GM18520 (cell line): ENCODE measurements around the gene SLC2A9.
"Not testable (repeated sequence)": the region's sequence is repeated elsewhere in the genome, so short reads cannot be mapped to it uniquely, and the experiment has no call there.

Source experiments
- ATAC-seq: cut with Tn5 transposase; IDR thresholded peaks from one replicate; pipeline ENCODE4 v1.9.1; 2021; ENCODE audit not compliant: unreplicated experiment

Gene SLC2A9

GRCh38 chr4:9933956-9934355 is 87.3 kb downstream of the SLC2A9 start:
- no peak for ATAC-seq

DNA sequence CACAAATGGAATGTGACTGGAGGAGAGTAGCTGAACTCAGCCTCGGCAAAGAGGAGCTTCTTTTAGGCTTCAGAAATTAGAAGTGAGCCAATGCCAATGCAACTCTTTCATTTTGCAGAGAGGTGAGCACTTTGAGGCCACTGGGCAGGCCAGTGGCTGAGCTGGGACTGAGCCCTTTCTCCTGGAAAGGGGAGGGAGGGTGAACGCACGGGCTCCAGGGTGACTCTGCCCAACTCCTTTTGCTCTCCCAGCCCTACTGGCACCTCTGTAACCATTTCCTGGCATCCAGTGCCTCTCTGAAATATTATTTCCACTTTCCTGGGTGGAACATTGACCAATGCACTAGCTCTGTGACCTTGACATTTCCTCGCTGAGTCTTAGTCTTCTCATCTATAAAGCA is 88.1 kb downstream of the SLC2A9 start:
- ATAC-seq: no peak

DNA sequence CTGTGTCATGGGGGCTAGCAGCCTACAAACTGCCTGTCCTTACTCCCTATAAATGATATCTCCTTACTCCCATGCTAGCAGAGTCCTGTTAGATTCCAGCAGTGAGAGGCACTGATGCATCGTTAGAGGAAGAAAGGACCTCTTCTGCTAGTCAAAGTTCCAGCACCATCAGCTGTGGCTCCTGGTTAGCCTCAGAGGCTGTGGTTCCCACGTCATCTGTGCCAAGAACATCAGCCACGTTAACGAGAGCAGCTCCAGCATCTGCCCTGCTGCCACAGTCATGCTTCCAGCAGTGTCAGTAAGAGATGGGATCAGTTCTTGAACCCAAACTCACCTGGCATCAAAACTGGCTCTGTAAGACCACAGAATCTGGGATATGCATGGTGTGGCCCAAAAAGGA is 88.5 kb downstream of the SLC2A9 start:
- no peak for ATAC-seq

DNA sequence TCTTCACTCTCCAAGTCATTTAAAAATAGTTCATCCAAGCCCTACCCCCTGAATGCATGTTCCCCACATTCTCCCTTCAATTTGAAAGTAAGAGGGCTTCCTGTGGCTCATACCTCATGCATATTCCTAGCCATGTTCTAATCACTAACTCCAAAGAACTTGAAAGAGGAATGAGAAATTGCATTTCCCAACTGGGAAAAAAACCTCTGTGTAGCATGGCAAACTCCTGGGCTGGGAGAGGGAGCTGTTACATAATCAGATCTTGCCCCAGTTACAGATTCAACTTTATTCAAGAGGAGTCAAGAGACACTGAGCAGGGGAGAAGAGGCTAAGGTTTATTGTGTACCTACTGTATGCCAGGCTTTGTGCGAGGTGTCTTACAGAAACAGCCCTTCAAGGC is 90.2 kb downstream of the SLC2A9 start:
- no peak for ATAC-seq

- no peak for ATAC-seq
These were observed 92.2 kb downstream of the SLC2A9 start for GRCh38 chr4:9929111-9929510.

DNA sequence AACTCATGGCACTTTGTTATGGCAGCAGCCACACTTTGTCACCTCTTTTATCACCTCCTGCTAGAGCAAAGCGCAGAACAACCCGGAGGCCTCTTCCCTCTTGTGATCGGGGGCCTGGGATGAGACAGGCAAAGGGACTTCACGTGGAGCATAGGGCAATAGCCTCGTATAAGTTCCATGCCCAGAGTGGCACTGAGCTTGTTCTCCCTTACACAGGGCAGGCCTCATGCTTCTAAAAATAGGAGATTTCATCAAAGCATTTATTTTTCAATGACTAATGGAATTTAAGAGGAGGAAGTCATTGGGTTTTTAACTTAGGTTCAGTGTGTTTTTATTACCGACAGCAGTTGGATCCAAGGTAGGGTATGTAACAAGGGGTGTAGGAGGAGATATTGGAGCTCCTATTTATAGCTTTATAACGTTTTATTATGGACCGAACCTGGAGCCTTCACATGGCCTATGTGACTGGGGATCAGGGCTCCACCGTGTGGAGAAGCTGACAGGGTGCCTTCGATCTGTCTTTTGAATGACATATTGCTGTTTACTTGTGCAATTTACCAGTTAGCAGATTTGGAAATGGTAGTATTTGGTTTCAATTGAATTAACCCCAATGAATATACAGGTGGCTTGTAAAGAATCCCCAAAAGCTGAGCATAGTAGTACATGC is 93.8 kb downstream of the SLC2A9 start:
- no peak for ATAC-seq

DNA sequence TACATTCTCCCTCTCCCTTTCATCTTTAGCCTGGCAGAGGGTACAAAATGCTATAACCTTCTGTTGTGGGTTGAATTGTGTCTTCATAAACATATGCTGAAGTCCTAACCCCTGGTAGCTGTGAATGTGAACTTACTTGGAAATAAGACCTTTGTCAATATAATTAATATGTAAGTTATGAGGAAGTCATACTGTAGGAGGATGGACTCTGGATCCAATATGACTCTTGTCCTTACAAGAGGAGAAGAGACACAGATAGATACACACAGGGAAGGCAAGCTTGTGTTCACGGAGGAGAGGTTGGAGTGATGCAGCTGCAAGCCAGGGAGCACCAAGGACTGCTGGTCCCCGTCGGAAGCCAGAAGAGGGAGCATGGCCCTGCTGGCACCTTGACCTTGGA is 94.7 kb downstream of the SLC2A9 start:
- ATAC-seq: no peak

DNA sequence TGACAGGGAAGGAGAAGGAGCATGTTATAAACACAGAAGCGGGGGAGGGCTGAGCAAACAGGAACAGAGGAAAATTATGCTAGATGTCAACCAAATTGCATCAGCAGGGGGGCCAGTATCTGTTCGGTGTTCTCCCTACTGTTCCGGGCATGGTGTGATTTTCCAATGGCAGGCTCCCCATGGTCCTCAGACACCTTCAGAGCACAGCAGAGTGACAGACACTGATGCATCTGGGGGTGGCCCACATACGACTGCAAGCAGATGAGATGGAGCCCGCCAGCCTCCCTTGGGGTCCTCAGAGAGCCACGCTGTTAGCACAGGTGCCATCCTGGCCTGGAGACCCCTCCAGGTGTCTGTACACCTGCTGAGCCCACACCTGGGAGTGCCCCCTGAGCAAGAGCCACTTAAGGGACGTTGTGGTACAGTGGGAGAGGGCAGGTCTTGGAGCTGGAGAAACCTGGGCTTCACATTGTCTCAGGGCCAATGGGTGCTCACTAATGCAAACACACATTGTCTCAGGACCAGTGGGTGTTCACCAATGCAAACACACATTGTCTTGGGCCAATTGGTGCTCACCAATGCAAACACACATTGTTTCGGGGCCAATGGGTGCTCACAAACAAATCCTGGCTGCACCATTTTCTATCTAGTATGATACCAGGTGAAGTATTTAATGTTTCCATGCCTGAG is 95.4 kb downstream of the SLC2A9 start:
- no peak for ATAC-seq

DNA sequence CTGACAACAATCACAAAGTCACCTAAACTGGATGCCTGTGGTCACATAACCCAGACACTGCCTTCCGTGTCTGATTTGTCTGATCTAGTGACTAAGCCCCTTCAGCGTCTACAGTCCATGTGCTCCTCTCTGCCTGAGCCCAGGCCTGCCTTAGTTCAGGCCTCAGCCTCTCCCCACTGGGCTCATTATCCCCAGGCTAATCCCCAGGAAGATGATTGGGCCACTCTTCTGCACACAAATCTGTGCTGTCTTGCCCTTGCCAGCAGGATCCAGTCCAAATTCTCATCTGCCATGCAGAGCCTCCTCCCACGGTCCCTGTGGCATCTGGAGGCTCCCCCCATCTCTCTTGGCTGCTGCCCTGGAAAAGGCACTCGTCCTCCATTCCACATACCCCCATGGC is 96.5 kb downstream of the SLC2A9 start:
- no peak for ATAC-seq

- ATAC-seq: no peak
These were observed 98.0 kb downstream of the SLC2A9 start for GRCh38 chr4:9923195-9923812.

GRCh38 chr4:9921326-9921725 is 100.0 kb downstream of the SLC2A9 start:
- ATAC-seq: no peak

GRCh38 chr4:9920029-9920428 is 101.3 kb downstream of the SLC2A9 start:
- no peak for ATAC-seq

- no peak for ATAC-seq
These were observed 102.2 kb downstream of the SLC2A9 start for GRCh38 chr4:9919047-9919446.

DNA sequence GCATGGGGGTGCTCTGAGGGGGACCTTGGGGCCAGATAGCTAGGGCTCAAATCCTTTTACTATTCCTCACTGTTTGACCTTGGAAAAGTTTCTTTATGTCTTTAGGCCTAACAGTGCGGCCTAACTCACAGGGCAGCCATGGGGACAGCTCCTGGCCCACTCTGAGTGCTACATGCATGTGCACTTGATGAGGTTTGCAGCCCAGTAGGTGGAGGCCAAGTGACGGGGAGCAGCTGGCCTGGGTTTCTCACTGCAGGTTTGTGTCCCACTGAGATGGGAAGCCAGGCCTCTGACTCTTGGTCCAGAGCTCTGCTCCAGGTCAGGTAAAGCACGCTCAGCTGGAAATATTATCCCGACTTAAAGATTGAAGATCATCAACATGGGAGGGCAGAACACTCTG is 102.8 kb downstream of the SLC2A9 start:
- no peak for ATAC-seq

GRCh38 chr4:9916937-9917336 is 104.4 kb downstream of the SLC2A9 start:
- ATAC-seq: no peak

- ATAC-seq: no peak
These were observed 105.0 kb downstream of the SLC2A9 start for GRCh38 chr4:9916346-9916745.

DNA sequence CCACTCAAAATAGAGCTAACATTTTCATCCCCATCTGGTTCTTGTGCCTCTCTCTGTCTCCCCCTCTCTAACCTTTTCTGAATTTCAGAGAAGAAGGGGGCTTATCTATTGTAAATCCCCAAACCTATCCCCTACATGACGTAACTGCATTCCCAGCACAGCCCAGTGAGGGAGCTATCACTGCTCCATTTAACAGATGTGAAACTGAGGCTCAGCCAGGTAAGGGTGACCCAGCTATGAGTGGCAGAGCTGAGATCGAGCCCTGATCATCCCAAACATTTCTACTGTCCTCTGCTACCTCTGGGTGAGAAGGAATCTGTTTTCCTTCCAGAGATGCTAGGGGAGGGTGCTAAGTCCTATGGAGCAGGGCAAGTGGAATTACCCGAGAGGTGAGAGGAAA is 107.5 kb downstream of the SLC2A9 start:
- ATAC-seq: no peak

DNA sequence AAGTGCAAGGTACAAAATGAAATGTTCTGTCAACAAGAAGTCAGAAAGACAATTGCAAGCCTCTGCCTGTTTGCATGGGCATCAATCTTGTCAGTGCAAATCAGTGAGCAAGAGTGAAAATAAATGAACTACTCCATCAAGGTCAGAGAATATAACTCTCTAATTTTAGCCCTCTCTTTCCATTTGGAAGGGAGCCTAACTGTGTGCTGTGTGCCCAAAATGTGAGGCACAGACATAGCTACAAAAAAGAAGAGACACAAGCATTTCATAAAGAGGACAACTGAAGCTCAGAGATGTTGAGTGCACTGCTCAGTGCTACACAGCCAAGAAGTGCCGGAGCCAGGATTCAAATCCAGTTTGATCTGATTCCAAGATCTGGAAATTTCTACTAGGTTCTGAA is 114.3 kb downstream of the SLC2A9 start:
- no peak for ATAC-seq

- no peak for ATAC-seq
These were observed 116.2 kb downstream of the SLC2A9 start for GRCh38 chr4:9904976-9905587.

- ATAC-seq: no peak
These were observed 118.0 kb downstream of the SLC2A9 start for GRCh38 chr4:9903317-9903716.

GRCh38 chr4:9901257-9901656 is 120.0 kb downstream of the SLC2A9 start:
- ATAC-seq: no peak

- ATAC-seq: not testable (repeated sequence)
These were observed 120.7 kb downstream of the SLC2A9 start for GRCh38 chr4:9900633-9901032.
